ENCODE results near the gene TEKT5.

The TEKT5 gene

GRCh38 chr16:10666291-10666690 is 28.4 kb downstream of the TEKT5 start:
- TF ChIP-seq SPI1 (IDR thresholded peaks at IDR 0.05; ENCODE audit: borderline replicate concordance, low read depth) (no peak), POLR2AphosphoS5 (IDR thresholded peaks at IDR 0.05; ENCODE audit: low read depth) (no peak), GABPA (IDR thresholded peaks at IDR 0.05; ENCODE audit: low read depth) (no peak), CTCF (IDR thresholded peaks at IDR 0.05; ENCODE audit: insufficient read depth, low read length) (no peak), REST (IDR thresholded peaks at IDR 0.05; ENCODE audit: insufficient replicate concordance, low read depth) (no peak)
- no peak overlapping the region for H3K4me3 ChIP-seq (replicated peaks; ENCODE audit: insufficient read depth, low read length)
- DNase-seq (ENCODE audit: low read depth in 1 of 2, low spot score in 1 of 2), result no peak
- no peaks in the 10 kb centered on the region for H3K27me3 ChIP-seq (ENCODE audit: insufficient read depth, poor library complexity, severe bottlenecking)
- no peak overlapping the region for H3K27ac ChIP-seq (replicated peaks)

GRCh38 chr16:10665166-10665565 is 29.6 kb downstream of the TEKT5 start:
- no peak for TF ChIP-seq REST (IDR thresholded peaks at IDR 0.05; ENCODE audit: insufficient replicate concordance, low read depth)
- no peak for TF ChIP-seq CTCF (IDR thresholded peaks at IDR 0.05; ENCODE audit: insufficient read depth, low read length)
- no peak for TF ChIP-seq POLR2AphosphoS5 (IDR thresholded peaks at IDR 0.05; ENCODE audit: low read depth)
- no peak for TF ChIP-seq GABPA (IDR thresholded peaks at IDR 0.05; ENCODE audit: low read depth)
- TF ChIP-seq SPI1 (IDR thresholded peaks at IDR 0.05; ENCODE audit: borderline replicate concordance, low read depth), result no peak
- DNase-seq (ENCODE audit: low read depth in 1 of 2, low spot score in 1 of 2), result no peak
- no peak overlapping the region for H3K27ac ChIP-seq (replicated peaks)
- no peaks in the 10 kb centered on the region for H3K27me3 ChIP-seq (ENCODE audit: insufficient read depth, poor library complexity, severe bottlenecking)
- H3K4me3 ChIP-seq (replicated peaks; ENCODE audit: insufficient read depth, low read length), result no peak overlapping the region

GRCh38 chr16:10664720-10665126 is 30.0 kb downstream of the TEKT5 start:
- no peak overlapping the region for H3K4me3 ChIP-seq (replicated peaks; ENCODE audit: insufficient read depth, low read length)
- no peak for TF ChIP-seq POLR2AphosphoS5 (IDR thresholded peaks at IDR 0.05; ENCODE audit: low read depth)
- no peak for TF ChIP-seq CTCF (IDR thresholded peaks at IDR 0.05; ENCODE audit: insufficient read depth, low read length)
- TF ChIP-seq GABPA (IDR thresholded peaks at IDR 0.05; ENCODE audit: low read depth), result no peak
- no peak for TF ChIP-seq SPI1 (IDR thresholded peaks at IDR 0.05; ENCODE audit: borderline replicate concordance, low read depth)
- no peak for TF ChIP-seq REST (IDR thresholded peaks at IDR 0.05; ENCODE audit: insufficient replicate concordance, low read depth)
- no peaks in the 10 kb centered on the region for H3K27me3 ChIP-seq (ENCODE audit: insufficient read depth, poor library complexity, severe bottlenecking)
- H3K27ac ChIP-seq (replicated peaks), result no peak overlapping the region
- no peak for DNase-seq (ENCODE audit: low read depth in 1 of 2, low spot score in 1 of 2)
